ENCODE data around the gene CXCL1. TPM values are rescaled to one million over a fixed set of nuclear protein-coding genes. Genes with fewer than 3 reads are reported as not detected.

The CXCL1 gene
- polyA plus RNA-seq, 3 donors: 1.7 to 4.4 (median 3.5) TPM

DNA sequence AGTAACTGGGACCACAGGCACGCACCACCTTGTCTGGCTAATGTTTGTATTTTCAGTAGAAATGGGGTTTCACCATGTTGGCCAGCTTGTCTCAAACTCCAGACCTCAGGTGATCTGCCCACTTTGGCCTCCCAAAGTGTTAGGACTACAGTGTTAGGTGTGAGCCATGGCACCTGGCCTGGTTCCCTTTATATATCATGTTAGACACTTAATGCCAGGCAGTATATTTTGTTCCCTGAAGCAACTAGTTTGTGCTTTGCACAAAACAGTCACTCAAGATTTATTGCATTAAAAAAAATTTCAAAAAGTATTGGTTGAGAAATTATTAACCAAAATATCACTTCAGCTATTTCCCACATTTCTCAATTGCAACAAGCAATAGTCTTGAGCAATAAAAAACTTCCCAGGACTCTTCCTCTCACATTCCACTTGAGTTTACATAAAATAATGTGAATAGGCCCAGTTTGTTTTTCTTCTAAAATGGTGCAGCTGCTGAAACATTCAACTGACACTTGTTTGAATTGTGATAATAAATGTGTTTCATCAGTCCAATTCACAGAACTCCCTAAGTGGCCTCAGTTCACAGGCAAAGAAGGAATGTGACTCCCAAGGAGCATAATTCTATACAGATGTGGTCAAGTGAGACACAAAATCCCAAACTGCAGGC lies 22.7 kb downstream of the CXCL1 start:
- Mint-ChIP-seq H3K9me3 (no peaks in the 10 kb centered on the region), H3K4me3 (no peak overlapping the region), H3K4me1 (peaks cover 16% of the 10 kb centered on the region), H3K36me3 (no peaks in the 10 kb centered on the region), H3K27me3 (ENCODE audit: low read depth in 3 of 3) (no peaks in the 10 kb centered on the region), H3K27ac (peak overlapping the region in 3 of 7 donors; percentile 5 to 56 (median 50))
- Histone ChIP-seq H3K79me2 (ENCODE audit: insufficient read depth, low read length) (no peaks in the 10 kb centered on the region), H2AFZ (ENCODE audit: insufficient read depth, low read depth, low read length, poor library complexity, severe bottlenecking) (no peak overlapping the region), H3K4me1 (ENCODE audit: control insufficient read depth in 1 of 2, insufficient read depth in 2 of 2, low read length in 2 of 2) (peaks cover 15% of the 10 kb centered on the region in 2 donors), H3K4me3 (replicated peaks in 1 of 3; ENCODE audit: low read depth in 2 of 3, low read length in 3 of 3) (peak overlapping the region in 1 of 3 experiments; percentile 15), H3K9me3 (replicated peaks in 1 of 2; ENCODE audit: control insufficient read depth in 1 of 2, insufficient read depth in 1 of 2, low read length in 2 of 2) (no peaks in the 10 kb centered on the region), H4K20me1 (ENCODE audit: insufficient read depth, low read length) (no peaks in the 10 kb centered on the region), H3K9ac (ENCODE audit: insufficient read depth, low read length, poor library complexity, severe bottlenecking) (no peak overlapping the region), H3K27me3 (ENCODE audit: control insufficient read depth in 2 of 2, insufficient read depth in 2 of 2, low read length in 2 of 2) (no peaks in the 10 kb centered on the region), H3K36me3 (replicated peaks in 1 of 2; ENCODE audit: control insufficient read depth in 1 of 2, insufficient read depth in 2 of 2, low read length in 2 of 2) (no peaks in the 10 kb centered on the region), H3K4me2 (replicated peaks; ENCODE audit: extremely low read depth, low read length, poor library complexity, severe bottlenecking) (no peak overlapping the region), H3K27ac (ENCODE audit: low read depth in 1 of 2, low read length in 2 of 2) (peak overlapping the region; percentile 20 to 63)
- DNase-seq: peak in 1 of 3 donors; percentile 51
- TF ChIP-seq, protein P1, sequence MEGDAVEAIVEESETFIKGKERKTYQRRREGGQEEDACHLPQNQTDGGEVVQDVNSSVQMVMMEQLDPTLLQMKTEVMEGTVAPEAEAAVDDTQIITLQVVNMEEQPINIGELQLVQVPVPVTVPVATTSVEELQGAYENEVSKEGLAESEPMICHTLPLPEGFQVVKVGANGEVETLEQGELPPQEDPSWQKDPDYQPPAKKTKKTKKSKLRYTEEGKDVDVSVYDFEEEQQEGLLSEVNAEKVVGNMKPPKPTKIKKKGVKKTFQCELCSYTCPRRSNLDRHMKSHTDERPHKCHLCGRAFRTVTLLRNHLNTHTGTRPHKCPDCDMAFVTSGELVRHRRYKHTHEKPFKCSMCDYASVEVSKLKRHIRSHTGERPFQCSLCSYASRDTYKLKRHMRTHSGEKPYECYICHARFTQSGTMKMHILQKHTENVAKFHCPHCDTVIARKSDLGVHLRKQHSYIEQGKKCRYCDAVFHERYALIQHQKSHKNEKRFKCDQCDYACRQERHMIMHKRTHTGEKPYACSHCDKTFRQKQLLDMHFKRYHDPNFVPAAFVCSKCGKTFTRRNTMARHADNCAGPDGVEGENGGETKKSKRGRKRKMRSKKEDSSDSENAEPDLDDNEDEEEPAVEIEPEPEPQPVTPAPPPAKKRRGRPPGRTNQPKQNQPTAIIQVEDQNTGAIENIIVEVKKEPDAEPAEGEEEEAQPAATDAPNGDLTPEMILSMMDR (IDR thresholded peaks at IDR 0.05): no peak
- no CpG with 5 or more reads among the region's 1 CpG for WGBS (ENCODE audit: insufficient coverage)
- intact Hi-C loops (cut with micrococcal nuclease): no loop called here

DNA sequence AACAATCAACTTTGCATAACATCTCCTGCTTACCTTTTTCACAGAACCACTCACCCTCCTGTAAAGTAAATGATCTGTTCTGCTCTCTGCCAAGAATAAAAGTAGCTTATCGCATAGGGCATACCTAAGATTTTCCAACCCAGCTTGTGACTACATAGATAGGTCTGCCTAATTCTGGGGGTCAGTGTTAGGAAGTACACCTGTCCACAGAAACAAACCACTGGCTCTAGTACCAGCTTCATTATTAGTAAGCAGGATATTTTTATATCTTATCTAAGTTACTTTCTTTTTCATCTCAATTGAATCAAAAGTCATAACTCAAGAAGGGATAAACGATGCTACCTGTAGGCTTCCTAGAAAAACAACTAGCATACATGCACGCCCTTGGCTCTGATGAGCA lies 23.8 kb downstream of the CXCL1 start:
- Histone ChIP-seq H3K9ac (ENCODE audit: insufficient read depth, low read length, poor library complexity, severe bottlenecking) (no peak overlapping the region), H3K27me3 (ENCODE audit: control insufficient read depth in 2 of 2, insufficient read depth in 2 of 2, low read length in 2 of 2) (no peaks in the 10 kb centered on the region), H3K27ac (ENCODE audit: low read depth in 1 of 2, low read length in 2 of 2) (no peak overlapping the region), H3K9me3 (replicated peaks in 1 of 2; ENCODE audit: control insufficient read depth in 1 of 2, insufficient read depth in 1 of 2, low read length in 2 of 2) (no peaks in the 10 kb centered on the region), H3K79me2 (ENCODE audit: insufficient read depth, low read length) (no peaks in the 10 kb centered on the region), H4K20me1 (ENCODE audit: insufficient read depth, low read length) (no peaks in the 10 kb centered on the region), H3K4me1 (ENCODE audit: control insufficient read depth in 1 of 2, insufficient read depth in 2 of 2, low read length in 2 of 2) (peaks cover 15% of the 10 kb centered on the region in 2 donors), H2AFZ (ENCODE audit: insufficient read depth, low read depth, low read length, poor library complexity, severe bottlenecking) (no peak overlapping the region), H3K36me3 (replicated peaks in 1 of 2; ENCODE audit: control insufficient read depth in 1 of 2, insufficient read depth in 2 of 2, low read length in 2 of 2) (no peaks in the 10 kb centered on the region), H3K4me2 (replicated peaks; ENCODE audit: extremely low read depth, low read length, poor library complexity, severe bottlenecking) (no peak overlapping the region), H3K4me3 (replicated peaks in 1 of 3; ENCODE audit: low read depth in 2 of 3, low read length in 3 of 3) (no peak overlapping the region)
- 70% methylated on average over 2 of the region's 3 CpGs for WGBS (ENCODE audit: insufficient coverage)
- intact Hi-C loops (cut with micrococcal nuclease): no loop called here
- TF ChIP-seq, protein P1 (IDR thresholded peaks at IDR 0.05): no peak
- Mint-ChIP-seq H3K4me3 (no peak overlapping the region), H3K36me3 (no peaks in the 10 kb centered on the region), H3K4me1 (peaks cover 16% of the 10 kb centered on the region), H3K27ac (no peak overlapping the region), H3K9me3 (no peaks in the 10 kb centered on the region), H3K27me3 (ENCODE audit: low read depth in 3 of 3) (no peaks in the 10 kb centered on the region)
- no peak for DNase-seq
